T-helper 17 cell (primary cell): ENCODE results near the gene WWC1. TPM values are rescaled to one million over a fixed set of nuclear protein-coding genes. Genes with fewer than 3 reads are reported as not detected.

Experiments used
- ATAC-seq: fragments of 150-1000 bp; cut with Tn5 transposase; 2 replicates; pipeline ENCODE4 v1.10.0; 2021; ENCODE audit warnings: mild to moderate bottlenecking, moderate library complexity
- DNase-seq, 3 donors: peaks; one replicate each; pipeline versions ENCODE4 v3.0.0 to v3.0.0-alpha.2; 2020 to 2021
- H3K9me3 ChIP-seq: one replicate; pipeline ENCODE4 v1.7.0; 2013; ENCODE audit warnings: low read length, mild to moderate bottlenecking; ENCODE audit not compliant: control insufficient read depth, poor library complexity, severe bottlenecking
- H3K27ac Mint-ChIP-seq: one replicate; pipeline ENCODE4 v1.8.0; 2022; ENCODE audit warnings: mild to moderate bottlenecking, moderate library complexity, mixed read lengths
- H3K27me3 Mint-ChIP-seq: one replicate; pipeline ENCODE4 v1.8.0; 2022; ENCODE audit warnings: mixed read lengths
- H3K36me3 Mint-ChIP-seq: one replicate; pipeline ENCODE4 v1.8.0; 2022; ENCODE audit warnings: low read depth, mixed read lengths
- H3K4me1 Mint-ChIP-seq: one replicate; pipeline ENCODE4 v1.8.0; 2022; ENCODE audit warnings: mild to moderate bottlenecking, mixed read lengths
- H3K4me3 Mint-ChIP-seq: one replicate; pipeline ENCODE4 v1.8.0; 2022; ENCODE audit warnings: mild to moderate bottlenecking, moderate library complexity, mixed read lengths
- total RNA-seq, 4 donors: library from RNA in 2 of 4; stranded (reverse) in 2 of 4; gene quantifications; one replicate each; pipeline ENCODE4 v1.2.3 and lab custom pipeline; 2022 to 2026

Gene WWC1
- total RNA-seq, 2 donors from 2014 or later, result 5.4 TPM

DNA sequence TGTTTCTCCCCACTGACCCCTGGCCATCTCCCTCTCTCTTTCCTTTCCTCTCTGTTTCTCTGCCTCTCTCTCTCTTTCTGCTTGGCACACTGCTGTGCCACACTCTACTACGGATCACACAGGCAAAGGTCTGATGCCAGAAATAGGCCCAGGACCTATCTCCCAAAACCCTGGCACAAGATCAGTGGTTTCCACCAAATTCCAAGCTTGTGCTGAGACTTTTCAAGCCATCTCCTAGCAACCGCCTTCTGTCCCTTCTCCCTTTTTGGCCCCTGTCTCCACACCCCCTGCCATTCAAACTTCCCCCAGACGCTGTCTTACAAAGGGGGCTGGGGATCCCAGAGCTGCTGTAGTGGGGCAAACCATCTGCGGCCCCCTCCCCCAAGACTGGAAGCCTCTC lies 156.4 kb downstream of the WWC1 start:
- Mint-ChIP-seq H3K4me3 (no peak overlapping the region), H3K4me1 (no peaks in the 10 kb centered on the region), H3K27ac (peak overlapping the region; percentile 29), H3K36me3 (peaks cover 4% of the 10 kb centered on the region), H3K27me3 (no peaks in the 10 kb centered on the region)
- ATAC-seq (no peak), DNase-seq (no peak)
- H3K9me3 ChIP-seq, result no peaks in the 10 kb centered on the region

DNA sequence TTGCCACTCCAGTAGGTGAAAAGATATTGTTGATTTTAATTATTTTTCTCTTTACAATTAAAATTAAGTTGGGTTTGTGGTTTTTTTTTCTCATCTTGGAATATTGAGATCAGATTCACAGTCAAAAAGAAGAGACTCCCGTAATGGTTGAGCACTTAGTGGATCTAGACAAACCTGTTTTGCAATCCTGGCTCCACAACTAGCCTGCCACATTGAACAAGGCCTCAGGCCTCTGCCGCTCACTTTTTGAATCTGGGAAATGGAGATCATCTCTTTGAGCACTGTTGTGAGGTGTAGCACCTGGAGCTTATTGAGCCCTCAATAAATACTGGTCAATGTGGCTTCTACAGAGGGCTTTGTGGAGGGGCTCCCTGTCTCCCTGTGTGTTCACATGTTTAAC lies 157.7 kb downstream of the WWC1 start:
- Mint-ChIP-seq H3K4me1 (no peaks in the 10 kb centered on the region), H3K36me3 (peaks cover 2% of the 10 kb centered on the region), H3K4me3 (no peak overlapping the region), H3K27me3 (no peaks in the 10 kb centered on the region), H3K27ac (no peak overlapping the region)
- no peak for ATAC-seq
- no peak for DNase-seq
- H3K9me3 ChIP-seq, result no peaks in the 10 kb centered on the region

DNA sequence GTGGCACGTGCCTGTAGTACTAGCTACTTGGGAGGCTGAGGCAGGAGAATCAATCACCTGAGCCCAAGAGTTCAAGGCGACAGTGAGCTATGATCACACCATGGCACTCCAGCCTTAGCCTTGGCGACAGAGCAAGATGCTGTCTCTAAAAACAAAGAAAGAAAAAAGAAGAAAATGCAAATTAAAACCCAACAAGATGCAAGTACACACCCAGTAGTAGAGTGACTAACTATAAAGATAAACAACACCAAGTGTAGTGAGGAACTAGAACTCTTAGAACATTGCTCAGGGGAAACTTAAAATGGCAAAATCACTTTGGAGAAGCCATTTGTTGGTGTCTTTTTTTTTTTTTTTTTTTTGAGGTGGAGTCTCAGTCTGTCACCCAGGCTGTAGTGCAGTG lies 160.1 kb downstream of the WWC1 start:
- Mint-ChIP-seq H3K27ac (no peak overlapping the region), H3K36me3 (no peaks in the 10 kb centered on the region), H3K4me3 (no peak overlapping the region), H3K27me3 (no peaks in the 10 kb centered on the region), H3K4me1 (no peaks in the 10 kb centered on the region)
- DNase-seq (no peak), ATAC-seq (no peak)
- no peaks in the 10 kb centered on the region for H3K9me3 ChIP-seq

DNA sequence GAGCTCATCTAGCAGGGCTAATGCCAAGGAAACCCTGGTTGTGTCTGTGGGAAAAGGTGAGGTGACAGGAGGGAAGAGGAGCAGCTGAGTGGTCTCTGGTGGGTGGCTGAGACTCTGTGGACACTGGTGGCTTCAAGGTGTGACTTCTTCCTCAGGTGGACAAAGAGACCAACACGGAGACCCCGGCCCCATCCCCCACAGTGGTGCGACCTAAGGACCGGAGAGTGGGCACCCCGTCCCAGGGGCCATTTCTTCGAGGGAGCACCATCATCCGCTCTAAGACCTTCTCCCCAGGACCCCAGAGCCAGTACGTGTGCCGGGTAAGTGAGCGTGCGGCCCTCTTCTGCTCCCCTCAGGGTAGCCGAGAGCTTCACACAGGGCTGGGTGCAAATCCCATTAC lies 163.8 kb downstream of the WWC1 start:
- H3K4me1 Mint-ChIP-seq, result no peaks in the 10 kb centered on the region
- peaks cover 3% of the 10 kb centered on the region for H3K36me3 Mint-ChIP-seq
- H3K27me3 Mint-ChIP-seq, result no peaks in the 10 kb centered on the region
- H3K27ac Mint-ChIP-seq, result no peak overlapping the region
- H3K9me3 ChIP-seq, result no peaks in the 10 kb centered on the region
- DNase-seq (no peak), ATAC-seq (no peak)
- no peak overlapping the region for H3K4me3 Mint-ChIP-seq

DNA sequence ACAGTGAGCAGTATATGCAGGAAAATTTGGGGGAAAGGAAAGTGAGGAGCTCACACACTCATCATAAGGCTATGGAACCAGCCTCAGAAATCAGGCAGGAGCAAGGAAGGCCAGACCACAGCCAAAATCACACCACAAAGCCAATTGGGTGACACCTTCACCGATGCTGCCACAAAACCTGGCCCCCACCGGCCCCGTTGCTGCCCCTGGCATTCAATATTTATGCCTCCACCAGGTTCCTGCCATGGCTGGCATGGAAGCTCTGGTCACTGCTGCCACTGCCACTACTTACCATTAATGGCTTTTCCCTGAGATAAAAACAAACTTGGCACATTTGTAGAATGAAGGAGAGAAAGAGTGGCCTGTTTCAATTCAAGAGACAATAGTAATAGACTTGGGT lies 166.1 kb downstream of the WWC1 start:
- Mint-ChIP-seq H3K4me1 (no peaks in the 10 kb centered on the region), H3K27me3 (no peaks in the 10 kb centered on the region), H3K36me3 (peaks cover 3% of the 10 kb centered on the region), H3K27ac (peak overlapping the region; percentile 49), H3K4me3 (no peak overlapping the region)
- no peak for DNase-seq
- no peak for ATAC-seq
- no peaks in the 10 kb centered on the region for H3K9me3 ChIP-seq

DNA sequence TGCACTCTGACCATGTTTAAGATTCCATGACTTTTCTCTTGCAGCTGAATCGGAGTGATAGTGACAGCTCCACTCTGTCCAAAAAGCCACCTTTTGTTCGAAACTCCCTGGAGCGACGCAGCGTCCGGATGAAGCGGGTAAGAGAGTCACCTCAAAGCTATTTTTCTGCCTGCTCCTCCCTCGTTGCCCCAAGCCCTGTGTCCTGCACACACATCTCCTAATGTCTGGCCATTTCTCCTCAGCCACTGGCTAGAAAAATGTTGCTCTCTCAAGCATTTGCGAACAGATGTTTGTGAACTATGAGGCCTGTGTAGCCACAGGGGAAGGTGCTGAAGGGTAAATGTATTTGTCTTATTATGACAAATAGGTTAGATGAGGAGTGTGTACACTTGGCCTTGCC lies 169.2 kb downstream of the WWC1 start:
- Mint-ChIP-seq H3K4me1 (peaks cover 4% of the 10 kb centered on the region), H3K27ac (peak overlapping the region; percentile 32), H3K36me3 (peaks cover 6% of the 10 kb centered on the region), H3K4me3 (no peak overlapping the region), H3K27me3 (no peaks in the 10 kb centered on the region)
- ATAC-seq (no peak), DNase-seq (no peak)
- H3K9me3 ChIP-seq, result no peaks in the 10 kb centered on the region

DNA sequence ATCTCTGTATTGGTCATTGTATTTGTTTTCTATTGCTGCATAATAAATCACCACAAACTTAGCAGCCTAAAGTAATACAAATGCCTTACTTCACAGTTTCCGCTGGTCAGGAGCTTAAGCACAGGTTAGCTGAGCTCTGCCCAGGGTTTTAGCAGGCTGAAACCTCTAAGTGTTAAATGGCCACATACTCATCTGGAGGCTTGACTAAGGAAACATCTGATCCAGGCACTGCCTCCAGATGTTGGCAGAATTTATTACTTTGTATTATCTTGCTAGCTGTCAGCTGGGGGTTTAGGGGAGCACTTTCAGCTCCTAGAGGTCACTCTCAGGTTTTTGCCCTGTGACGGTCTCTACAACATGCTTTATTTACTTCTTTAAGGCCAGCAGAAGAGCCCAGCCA lies 171.6 kb downstream of the WWC1 start:
- H3K9me3 ChIP-seq, result no peaks in the 10 kb centered on the region
- Mint-ChIP-seq H3K4me1 (peaks cover 4% of the 10 kb centered on the region), H3K36me3 (peaks cover 3% of the 10 kb centered on the region), H3K27me3 (no peaks in the 10 kb centered on the region), H3K4me3 (no peak overlapping the region), H3K27ac (no peak overlapping the region)
- ATAC-seq, result no peak
- DNase-seq, result no peak

DNA sequence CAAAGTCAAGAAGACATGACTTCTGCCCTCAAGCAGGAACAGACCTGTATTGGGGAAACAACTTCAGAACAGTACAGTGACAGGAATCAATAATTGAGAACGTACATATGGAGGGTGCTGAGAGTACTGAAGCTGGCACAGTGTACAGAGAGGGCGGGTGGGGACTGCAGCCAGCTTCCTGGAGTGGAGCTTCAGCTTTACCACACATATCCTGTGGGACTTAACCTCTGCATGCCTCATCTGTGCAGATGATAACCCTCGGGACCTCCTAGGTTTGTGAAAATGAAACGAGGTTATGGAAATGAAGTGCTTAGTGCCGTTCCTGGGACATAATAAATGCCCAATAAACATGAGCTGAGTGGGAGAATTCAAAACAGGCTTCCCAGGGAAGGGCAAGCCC lies 172.8 kb downstream of the WWC1 start:
- Mint-ChIP-seq H3K4me1 (peaks cover 4% of the 10 kb centered on the region), H3K27me3 (no peaks in the 10 kb centered on the region), H3K4me3 (no peak overlapping the region), H3K27ac (peak overlapping the region; percentile 76), H3K36me3 (peaks cover 3% of the 10 kb centered on the region)
- ATAC-seq (no peak), DNase-seq (no peak)
- H3K9me3 ChIP-seq, result no peaks in the 10 kb centered on the region

DNA sequence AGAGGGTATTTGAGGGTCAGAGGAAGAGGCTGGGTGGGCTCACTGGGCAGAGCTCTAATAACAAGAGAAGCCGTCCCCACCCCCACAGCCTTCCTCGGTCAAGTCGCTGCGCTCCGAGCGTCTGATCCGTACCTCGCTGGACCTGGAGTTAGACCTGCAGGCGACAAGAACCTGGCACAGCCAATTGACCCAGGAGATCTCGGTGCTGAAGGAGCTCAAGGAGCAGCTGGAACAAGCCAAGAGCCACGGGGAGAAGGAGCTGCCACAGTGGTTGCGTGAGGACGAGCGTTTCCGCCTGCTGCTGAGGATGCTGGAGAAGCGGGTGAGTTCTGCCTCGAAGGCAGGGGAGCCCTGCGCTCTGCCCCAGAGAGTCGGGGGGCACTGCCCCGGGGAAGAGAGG lies 173.2 kb downstream of the WWC1 start:
- peaks cover 4% of the 10 kb centered on the region for H3K4me1 Mint-ChIP-seq
- DNase-seq, result no peak
- no peak overlapping the region for H3K4me3 Mint-ChIP-seq
- ATAC-seq, result no peak
- H3K27me3 Mint-ChIP-seq, result no peaks in the 10 kb centered on the region
- peaks cover 3% of the 10 kb centered on the region for H3K36me3 Mint-ChIP-seq
- no peaks in the 10 kb centered on the region for H3K9me3 ChIP-seq
- H3K27ac Mint-ChIP-seq, result peak overlapping the region; percentile 76

DNA sequence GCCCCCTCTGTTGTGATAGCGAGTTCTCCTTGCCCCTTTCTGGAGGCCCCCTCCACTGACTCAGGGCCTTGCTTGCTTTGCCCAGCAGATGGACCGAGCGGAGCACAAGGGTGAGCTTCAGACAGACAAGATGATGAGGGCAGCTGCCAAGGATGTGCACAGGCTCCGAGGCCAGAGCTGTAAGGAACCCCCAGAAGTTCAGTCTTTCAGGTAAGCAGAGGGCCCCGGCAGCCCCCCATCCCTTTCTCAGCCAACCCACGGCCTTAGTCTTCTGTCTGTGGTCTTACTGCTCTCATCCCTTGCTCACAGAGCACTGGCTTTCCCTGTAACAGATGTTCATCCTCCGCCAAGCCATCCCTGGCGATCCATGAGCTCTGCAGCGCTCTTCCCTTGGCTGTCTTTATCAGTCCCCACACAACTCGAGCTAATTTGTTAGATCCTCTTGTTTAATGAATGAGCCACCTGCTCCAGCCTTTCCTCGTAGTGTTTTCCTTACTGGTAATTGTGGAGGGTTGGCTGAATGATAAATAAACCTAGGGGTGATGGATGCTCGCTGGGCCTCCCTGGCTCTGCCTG lies 176.4 kb downstream of the WWC1 start:
- DNase-seq (no peak), ATAC-seq (no peak)
- no peak overlapping the region for H3K27ac Mint-ChIP-seq
- H3K4me3 Mint-ChIP-seq, result no peak overlapping the region
- peaks cover 5% of the 10 kb centered on the region for H3K36me3 Mint-ChIP-seq
- peaks cover 4% of the 10 kb centered on the region for H3K4me1 Mint-ChIP-seq
- no peaks in the 10 kb centered on the region for H3K9me3 ChIP-seq
- no peaks in the 10 kb centered on the region for H3K27me3 Mint-ChIP-seq

DNA sequence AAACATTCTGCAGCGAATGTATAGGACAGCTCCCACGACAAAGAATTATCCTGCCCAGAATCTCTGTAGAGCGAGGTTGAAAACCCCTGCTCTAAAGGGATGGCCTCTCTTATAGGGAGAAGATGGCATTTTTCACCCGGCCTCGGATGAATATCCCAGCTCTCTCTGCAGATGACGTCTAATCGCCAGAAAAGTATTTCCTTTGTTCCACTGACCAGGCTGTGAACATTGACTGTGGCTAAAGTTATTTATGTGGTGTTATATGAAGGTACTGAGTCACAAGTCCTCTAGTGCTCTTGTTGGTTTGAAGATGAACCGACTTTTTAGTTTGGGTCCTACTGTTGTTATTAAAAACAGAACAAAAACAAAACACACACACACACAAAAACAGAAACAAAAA lies 177.4 kb downstream of the WWC1 start:
- no peak for DNase-seq

DNA sequence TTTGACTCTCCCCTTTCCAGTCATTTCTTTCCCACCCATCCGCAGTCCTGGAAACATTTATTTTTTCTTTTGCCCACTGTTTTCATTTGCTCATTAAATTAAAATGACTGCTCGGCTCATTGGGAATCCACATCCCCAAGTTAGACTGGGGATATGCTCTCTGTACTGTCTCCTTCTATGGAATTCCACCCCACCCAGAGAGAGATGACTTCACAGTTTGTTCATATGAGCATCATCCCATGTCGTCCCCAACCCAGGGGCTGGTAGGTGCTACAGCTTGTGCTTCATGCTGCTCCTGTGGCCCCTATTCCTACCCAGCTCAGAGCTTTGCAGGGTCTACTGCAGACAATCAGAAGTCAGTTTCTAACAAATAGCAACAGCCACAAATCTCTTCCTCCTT lies 178.4 kb downstream of the WWC1 start:
- H3K4me3 Mint-ChIP-seq, result no peak overlapping the region
- DNase-seq (no peak), ATAC-seq (no peak)
- H3K27ac Mint-ChIP-seq, result no peak overlapping the region
- H3K9me3 ChIP-seq, result no peaks in the 10 kb centered on the region
- H3K4me1 Mint-ChIP-seq, result peaks cover 2% of the 10 kb centered on the region
- H3K36me3 Mint-ChIP-seq, result peaks cover 2% of the 10 kb centered on the region
- H3K27me3 Mint-ChIP-seq, result no peaks in the 10 kb centered on the region

More for the DNA sequence above, 177.4 kb downstream of the WWC1 start:
- no peak for ATAC-seq
- H3K27me3 Mint-ChIP-seq, result no peaks in the 10 kb centered on the region
- H3K4me3 Mint-ChIP-seq, result no peak overlapping the region
- H3K27ac Mint-ChIP-seq, result no peak overlapping the region
- H3K4me1 Mint-ChIP-seq, result peaks cover 5% of the 10 kb centered on the region
- no peaks in the 10 kb centered on the region for H3K9me3 ChIP-seq
- H3K36me3 Mint-ChIP-seq, result peaks cover 5% of the 10 kb centered on the region

DNA sequence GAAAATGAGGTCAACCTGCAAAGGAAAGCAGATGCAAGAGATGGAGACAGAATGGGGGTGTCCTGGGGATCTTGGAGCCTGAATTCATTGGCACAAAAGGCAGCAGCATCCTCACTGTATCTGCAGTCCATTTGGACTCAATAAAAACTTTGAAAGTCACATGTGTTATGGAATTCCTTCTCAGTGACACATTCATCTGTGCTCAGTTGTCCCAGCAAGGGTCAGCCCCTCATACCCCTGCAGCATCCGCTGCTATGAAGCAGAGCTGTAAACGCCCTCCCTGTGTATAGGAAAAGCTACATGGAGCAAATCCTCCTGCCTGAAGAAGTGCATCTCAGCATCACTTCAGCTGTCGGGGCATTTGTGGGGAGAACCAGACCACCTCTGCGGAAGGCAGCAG lies 180.3 kb downstream of the WWC1 start:
- H3K9me3 ChIP-seq, result no peaks in the 10 kb centered on the region
- Mint-ChIP-seq H3K36me3 (peaks cover 2% of the 10 kb centered on the region), H3K4me1 (peaks cover 2% of the 10 kb centered on the region), H3K4me3 (no peak overlapping the region), H3K27ac (no peak overlapping the region), H3K27me3 (no peaks in the 10 kb centered on the region)
- DNase-seq (no peak), ATAC-seq (no peak)

DNA sequence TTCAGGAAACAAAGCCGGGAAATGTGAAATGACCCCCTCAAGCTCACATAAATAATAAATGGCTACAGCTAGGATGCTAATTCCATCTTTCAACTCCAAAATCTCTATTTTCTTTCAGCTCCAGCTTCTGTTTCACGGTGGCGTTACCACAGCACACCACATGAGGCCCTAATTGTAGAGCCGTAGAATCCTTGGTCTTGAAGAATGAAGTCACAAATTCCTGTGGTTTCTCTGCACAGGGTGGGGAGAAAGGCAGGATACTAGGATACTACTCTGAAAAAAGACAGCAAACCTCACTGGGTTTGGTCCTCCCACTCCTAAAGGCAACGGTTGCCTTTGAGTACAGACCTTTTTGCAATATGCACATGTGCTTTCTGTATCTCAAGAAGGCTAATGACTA lies 180.9 kb downstream of the WWC1 start:
- no peaks in the 10 kb centered on the region for H3K9me3 ChIP-seq
- Mint-ChIP-seq H3K4me1 (peaks cover 4% of the 10 kb centered on the region), H3K36me3 (peaks cover 2% of the 10 kb centered on the region), H3K27ac (no peak overlapping the region), H3K27me3 (peaks cover 4% of the 10 kb centered on the region), H3K4me3 (no peak overlapping the region)
- DNase-seq (no peak), ATAC-seq (no peak)
